OCI-M2 (cell line): ENCODE measurements around the gene SGO2.
A peak's percentile ranks its signal among the peaks of the same experiment; 100 is the strongest.

Experiments used
- DNase-seq: peaks from one replicate; lab custom pipeline; 2025; ENCODE audit not compliant: unreplicated experiment; lab: John Stamatoyannopoulos, UW

The SGO2 gene

GRCh38 chr2:200525882-200526651 is at the start of gene SGO2:
Gene SGO2 (plus strand): TSS chr2:200526207. CDS start chr2:200532976, 6,769 bp downstream.
- peak; percentile 80 for DNase-seq

- DNase-seq, result no peak
Measured at GRCh38 chr2:200476836-200477235, 49.2 kb upstream of the SGO2 start.

GRCh38 chr2:200477667-200478131 is 48.3 kb upstream of the SGO2 start:
- no peak for DNase-seq

- no peak for DNase-seq
Measured at GRCh38 chr2:200479692-200480265, 46.2 kb upstream of the SGO2 start.

- no peak for DNase-seq
Measured at GRCh38 chr2:200482194-200482593, 43.8 kb upstream of the SGO2 start.

GRCh38 chr2:200483729-200484198 is 42.2 kb upstream of the SGO2 start:
- no peak for DNase-seq

GRCh38 chr2:200484934-200485333 is 41.1 kb upstream of the SGO2 start:
- DNase-seq, result no peak

GRCh38 chr2:200486529-200486928 is 39.5 kb upstream of the SGO2 start:
- no peak for DNase-seq

- DNase-seq, result no peak
Measured at GRCh38 chr2:200488169-200488568, 37.8 kb upstream of the SGO2 start.

GRCh38 chr2:200490001-200490400 is 36.0 kb upstream of the SGO2 start:
- DNase-seq, result no peak

- DNase-seq, result no peak
Measured at GRCh38 chr2:200492656-200493055, 33.4 kb upstream of the SGO2 start.

GRCh38 chr2:200494048-200494447 is 32.0 kb upstream of the SGO2 start:
- no peak for DNase-seq

GRCh38 chr2:200496696-200497095 is 29.3 kb upstream of the SGO2 start:
- no peak for DNase-seq

GRCh38 chr2:200498402-200499162 is 27.4 kb upstream of the SGO2 start:
- DNase-seq, result no peak

- no peak for DNase-seq
Measured at GRCh38 chr2:200502196-200502595, 23.8 kb upstream of the SGO2 start.

GRCh38 chr2:200506679-200507078 is 19.3 kb upstream of the SGO2 start:
- DNase-seq, result no peak

- no peak for DNase-seq
Measured at GRCh38 chr2:200507179-200507578, 18.8 kb upstream of the SGO2 start.

GRCh38 chr2:200509235-200509611 is 16.8 kb upstream of the SGO2 start:
- DNase-seq, result no peak

GRCh38 chr2:200509612-200510433 is 16.2 kb upstream of the SGO2 start, which contains the start of gene KCTD18:
Gene KCTD18 (minus strand): TSS chr2:200510068. CDS start chr2:200507016, 3,052 bp downstream.
- no peak for DNase-seq

GRCh38 chr2:200515155-200515554 is 10.9 kb upstream of the SGO2 start:
- DNase-seq, result no peak

- DNase-seq, result no peak
Measured at GRCh38 chr2:200523158-200523557, 2.8 kb upstream of the SGO2 start.
